ENCODE data around the gene GABRG3. TPM values are rescaled to one million over a fixed set of nuclear protein-coding genes. Genes with fewer than 3 reads are reported as not detected.

Gene GABRG3
- total and polyA plus RNA-seq, 2 donors (not counting 3 experiments of a cell fraction or from before 2014, with no cell fraction given), result not detected

DNA sequence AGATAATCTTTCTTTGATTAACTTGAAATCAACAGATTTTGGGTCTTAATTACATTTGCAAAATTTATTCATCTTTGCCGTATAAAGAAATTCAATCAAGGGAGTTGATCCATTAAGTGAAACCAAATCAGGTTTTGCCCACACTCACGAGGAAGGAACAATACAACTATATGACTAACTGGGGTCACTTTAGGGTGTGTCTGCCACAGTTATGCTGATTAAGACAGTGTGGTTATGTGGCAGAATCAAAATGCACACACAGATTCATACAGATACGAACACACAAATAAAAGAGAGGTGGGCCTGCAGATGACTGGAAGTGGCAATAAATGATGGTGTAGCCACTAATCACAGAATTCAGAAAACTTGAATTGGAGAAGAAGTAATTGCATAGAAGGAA, 543.5 kb downstream of the GABRG3 start:
- Histone ChIP-seq H2AFZ (ENCODE audit: low read depth, low read length) (no peak overlapping the region), H3K9ac (replicated peaks; ENCODE audit: extremely low read depth, insufficient read depth, low read length) (no peak overlapping the region), H3K36me3 (ENCODE audit: control insufficient read depth in 2 of 2, extremely low read depth in 1 of 2, insufficient read depth in 2 of 2, low read length in 2 of 2) (no peaks in the 10 kb centered on the region), H3K27ac (ENCODE audit: insufficient read depth, low read depth, low read length) (no peak overlapping the region), H3K79me2 (ENCODE audit: control insufficient read depth, insufficient read depth, low read length) (no peaks in the 10 kb centered on the region), H4K20me1 (replicated peaks; ENCODE audit: control insufficient read depth, extremely low read depth, insufficient read depth, low read length) (no peaks in the 10 kb centered on the region), H3K9me1 (replicated peaks; ENCODE audit: control insufficient read depth, extremely low read depth, insufficient read depth, low read length) (no peaks in the 10 kb centered on the region), H3K4me2 (ENCODE audit: insufficient read depth, low read length) (no peak overlapping the region), H3K4me1 (ENCODE audit: control insufficient read depth, extremely low read depth, insufficient read depth, low read length) (no peaks in the 10 kb centered on the region), H3K9me3 (replicated peaks; ENCODE audit: control insufficient read depth, insufficient read depth, low read length) (peaks cover 11% of the 10 kb centered on the region), H3K27me3 (ENCODE audit: control insufficient read depth in 2 of 2, insufficient read depth in 2 of 2, low read length in 2 of 2) (no peaks in the 10 kb centered on the region), H3K4me3 (replicated peaks in 1 of 3; ENCODE audit: insufficient read depth in 1 of 3, low read depth in 1 of 3, low read length in 3 of 3) (no peak overlapping the region)
- CTCF ChIA-PET, result no interaction called here
- BruUV-seq (replicated peaks), result no TSS peak
- DNase-seq (ENCODE audit: low read depth, low spot score) (no peak), FAIRE-seq (no peak)
- intact Hi-C loops (cut with micrococcal nuclease), result no loop called here
- TF ChIP-seq POLR2A (IDR thresholded peaks at IDR 0.05; ENCODE audit: low read depth, low read length) (no peak), EZH2 (IDR thresholded peaks at IDR 0.05; ENCODE audit: borderline replicate concordance, low read depth, low read length, severe bottlenecking) (no peak), MAX (IDR thresholded peaks at IDR 0.05; ENCODE audit: insufficient read depth, insufficient read length) (no peak)
- POLR2A ChIA-PET, result no interaction called here
- dilution Hi-C loops (cut with MboI; ENCODE audit: extremely low pct_ligation_motif_present, low sequenced_read_pairs), result no loop called here

GRCh38 chr15:27527490-27528067, 556.6 kb downstream of the GABRG3 start:
- ChIA-PET POLR2A (no interaction called here), CTCF (no interaction called here)
- BruUV-seq (replicated peaks), result no TSS peak
- H3K4me2 ChIP-seq (ENCODE audit: insufficient read depth, low read length), result no peak overlapping the region
- H2AFZ ChIP-seq (ENCODE audit: low read depth, low read length), result no peak overlapping the region
- no peak for DNase-seq (ENCODE audit: low read depth, low spot score)
- TF ChIP-seq POLR2A (IDR thresholded peaks at IDR 0.05; ENCODE audit: low read depth, low read length) (no peak), EZH2 (IDR thresholded peaks at IDR 0.05; ENCODE audit: borderline replicate concordance, low read depth, low read length, severe bottlenecking) (no peak), POLR2AphosphoS5 (IDR thresholded peaks at IDR 0.05; ENCODE audit: insufficient read depth, low read depth, low read length) (no peak), CTCF (IDR thresholded peaks at IDR 0.05; ENCODE audit: extremely low read depth in 1 of 2, insufficient read depth in 1 of 2, low read depth in 1 of 2, low read length in 2 of 2) (no peak), JUN (IDR thresholded peaks at IDR 0.05; ENCODE audit: borderline replicate concordance, insufficient read depth, insufficient read length, low read depth) (no peak), MYC (IDR thresholded peaks at IDR 0.05; ENCODE audit: low read depth, low read length) (no peak), MAX (IDR thresholded peaks at IDR 0.05; ENCODE audit: insufficient read depth, insufficient read length) (no peak), FOS (IDR thresholded peaks at IDR 0.05; ENCODE audit: borderline replicate concordance, insufficient read depth, low read length) (no peak), GATA2 (IDR thresholded peaks at IDR 0.05; ENCODE audit: insufficient read depth, insufficient read length, low read depth, low read length) (no peak)
- no peak overlapping the region for H3K27ac ChIP-seq (ENCODE audit: insufficient read depth, low read depth, low read length)
- no peak overlapping the region for H3K4me3 ChIP-seq (replicated peaks in 1 of 3; ENCODE audit: insufficient read depth in 1 of 3, low read depth in 1 of 3, low read length in 3 of 3)
- no peaks in the 10 kb centered on the region for H4K20me1 ChIP-seq (replicated peaks; ENCODE audit: control insufficient read depth, extremely low read depth, insufficient read depth, low read length)
- intact Hi-C loops (cut with micrococcal nuclease), result no loop called here
- no peaks in the 10 kb centered on the region for H3K79me2 ChIP-seq (ENCODE audit: control insufficient read depth, insufficient read depth, low read length)
- H3K9me1 ChIP-seq (replicated peaks; ENCODE audit: control insufficient read depth, extremely low read depth, insufficient read depth, low read length), result no peaks in the 10 kb centered on the region
- FAIRE-seq, result no peak
- dilution Hi-C loops (cut with MboI; ENCODE audit: extremely low pct_ligation_motif_present, low sequenced_read_pairs), result no loop called here
- peaks cover 1% of the 10 kb centered on the region for H3K9me3 ChIP-seq (replicated peaks; ENCODE audit: control insufficient read depth, insufficient read depth, low read length)
- no peaks in the 10 kb centered on the region for H3K27me3 ChIP-seq (ENCODE audit: control insufficient read depth in 2 of 2, insufficient read depth in 2 of 2, low read length in 2 of 2)
- no peaks in the 10 kb centered on the region for H3K4me1 ChIP-seq (ENCODE audit: control insufficient read depth, extremely low read depth, insufficient read depth, low read length)
- H3K9ac ChIP-seq (replicated peaks; ENCODE audit: extremely low read depth, insufficient read depth, low read length), result no peak overlapping the region
- no peaks in the 10 kb centered on the region for H3K36me3 ChIP-seq (ENCODE audit: control insufficient read depth in 2 of 2, extremely low read depth in 1 of 2, insufficient read depth in 2 of 2, low read length in 2 of 2)

Data from endothelial cell of umbilical vein (primary cell).